K562 (cell line): ENCODE measurements around the gene GGT1.
"Not testable (repeated sequence)": the region's sequence is repeated elsewhere in the genome, so short reads cannot be mapped to it uniquely, and the experiment has no call there.

Source experiments
- CTCF ChIP-seq, 3 experiments: IDR thresholded peaks in 2 of 3; conservative IDR thresholded peaks in 1 of 3; 2 replicates each; pipeline ENCODE4 v1.5.1; 2011 to 2012; ENCODE audit warnings: low read length in 3 of 3, mild to moderate bottlenecking in 3 of 3, control low read depth in 2 of 3, improper control_type of control experiment in 1 of 3, inconsistent platforms in 1 of 3, low read depth in 1 of 3, mixed read lengths in 1 of 3, moderate library complexity in 1 of 3; ENCODE audit not compliant: insufficient read depth in 2 of 3
- EP300 ChIP-seq: IDR thresholded peaks from 2 replicates; pipeline ENCODE4 v1.6.1; 2012; ENCODE audit warnings: low read length, improper control_type of control experiment
- JUND ChIP-seq, 2 experiments: IDR thresholded peaks; 2 replicates in 1 of 2; 3 replicates in 1 of 2; pipeline ENCODE4 v1.6.1; 2011; ENCODE audit warnings: borderline replicate concordance in 2 of 2, low read depth in 2 of 2, low read length in 2 of 2, improper control_type of control experiment in 1 of 2, missing biosample characterization in 1 of 2, missing genetic modification characterization in 1 of 2, missing genetic modification reagents in 1 of 2
- KLF13 ChIP-seq: fragments of 450-650 bp; IDR thresholded peaks from 2 replicates; pipeline ENCODE4 v1.6.1; 2016; ENCODE audit warnings: missing genetic modification characterization, low read depth, mild to moderate bottlenecking, missing compliant biosample characterization, moderate library complexity, borderline replicate concordance
- POU5F1 ChIP-seq: fragments of 150-350 bp; IDR thresholded peaks from 2 replicates; pipeline ENCODE4 v1.6.1; 2014; ENCODE audit warnings: borderline replicate concordance, low read length, low read depth, mild to moderate bottlenecking; ENCODE audit not compliant: partially characterized antibody
- RAD21 ChIP-seq, 2 experiments: fragments of 250-450 bp in 1 of 2; fragments of 450-650 bp in 1 of 2; sonication (Bioruptor Pico) in 1 of 2; formaldehyde crosslinking in 1 of 2; IDR thresholded peaks in 1 of 2; conservative IDR thresholded peaks in 1 of 2; 2 replicates each; pipeline versions ENCODE4 v1.4.0 to v1.8.0; 2020 to 2022; ENCODE audit warnings: mild to moderate bottlenecking in 2 of 2, moderate library complexity in 1 of 2
- SMAD1 ChIP-seq: fragments of 150-350 bp; IDR thresholded peaks from 2 replicates; pipeline ENCODE4 v1.6.1; 2014; ENCODE audit warnings: low read length, low read depth; ENCODE audit not compliant: partially characterized antibody
- SPI1 ChIP-seq: IDR thresholded peaks from 2 replicates; pipeline ENCODE4 v1.6.1; 2011; ENCODE audit warnings: low read depth, low read length, control low read depth, borderline replicate concordance
- TAF1 ChIP-seq: IDR thresholded peaks from 2 replicates; pipeline ENCODE4 v1.6.1; 2011; ENCODE audit warnings: mild to moderate bottlenecking, low read length, moderate library complexity; ENCODE audit not compliant: insufficient read depth, control insufficient read depth, severe bottlenecking; ENCODE audit errors: extremely low read depth
- ZBTB8A ChIP-seq: fragments of 450-650 bp; IDR thresholded peaks from 2 replicates; pipeline ENCODE4 v1.6.1; 2018; ENCODE audit warnings: mild to moderate bottlenecking, moderate library complexity; ENCODE audit not compliant: partially characterized antibody
- ZEB2 ChIP-seq: fragments of 450-650 bp; IDR thresholded peaks from 2 replicates; pipeline ENCODE4 v1.6.1; 2016
- ZNF274 ChIP-seq: IDR thresholded peaks from 2 replicates; pipeline ENCODE4 v1.6.1; 2011; ENCODE audit warnings: low read depth, mild to moderate bottlenecking, low read length, moderate library complexity, borderline replicate concordance
- ZNF445 ChIP-seq: fragments of 250-450 bp; sonication (Bioruptor Pico); IDR thresholded peaks from 2 replicates; pipeline ENCODE4 v1.4.0; 2020; ENCODE audit warnings: low read depth, mild to moderate bottlenecking, moderate library complexity
- TF ChIP-seq, protein P1 (sequence below): fragments of 450-650 bp; formaldehyde crosslinking; IDR thresholded peaks from 2 replicates; pipeline ENCODE4 v1.4.0; 2020; ENCODE audit warnings: mild to moderate bottlenecking, mixed read lengths

DNA sequence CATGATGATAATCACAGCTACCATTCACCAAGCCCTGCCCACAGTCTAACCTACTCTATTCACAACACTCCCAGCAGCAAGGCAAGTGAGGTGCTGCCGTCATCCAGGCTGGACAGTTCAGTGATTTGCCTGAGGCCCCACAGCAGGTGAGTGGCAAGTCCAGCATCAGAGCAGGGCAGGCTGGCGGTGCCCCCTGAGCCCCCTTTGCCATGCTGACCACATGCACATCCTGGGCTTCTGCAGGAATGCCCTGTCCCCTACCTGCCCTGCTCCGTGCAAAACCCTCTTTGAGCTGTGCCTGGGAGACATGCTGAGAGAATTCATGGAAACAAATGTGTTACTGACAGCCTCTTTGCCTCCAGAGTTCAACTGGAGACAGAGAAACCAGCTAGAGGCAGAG is 6.9 kb downstream of the GGT1 start:
- TF ChIP-seq RAD21 (CRISPR knock-in tag; conservative IDR thresholded peaks at IDR 0.05 in 1 of 2, IDR thresholded peaks at IDR 0.05 in 1 of 2); ZNF445 (CRISPR knock-in tag); CTCF (IDR thresholded peaks at IDR 0.05 in 2 of 3, conservative IDR thresholded peaks at IDR 0.05 in 1 of 3; ENCODE audit: insufficient read depth in 2 of 3, low read depth in 1 of 3, low read length in 3 of 3); SMAD1; SPI1; POU5F1; ZBTB8A; KLF13 (tag); JUND (IDR thresholded peaks at IDR 0.05; ENCODE audit: borderline replicate concordance, low read depth, low read length); JUND (tag; IDR thresholded peaks at IDR 0.05; ENCODE audit: borderline replicate concordance, low read depth, low read length); TAF1; ZEB2; ZNF274; EP300: not testable (repeated sequence)
- TF ChIP-seq, protein P1, sequence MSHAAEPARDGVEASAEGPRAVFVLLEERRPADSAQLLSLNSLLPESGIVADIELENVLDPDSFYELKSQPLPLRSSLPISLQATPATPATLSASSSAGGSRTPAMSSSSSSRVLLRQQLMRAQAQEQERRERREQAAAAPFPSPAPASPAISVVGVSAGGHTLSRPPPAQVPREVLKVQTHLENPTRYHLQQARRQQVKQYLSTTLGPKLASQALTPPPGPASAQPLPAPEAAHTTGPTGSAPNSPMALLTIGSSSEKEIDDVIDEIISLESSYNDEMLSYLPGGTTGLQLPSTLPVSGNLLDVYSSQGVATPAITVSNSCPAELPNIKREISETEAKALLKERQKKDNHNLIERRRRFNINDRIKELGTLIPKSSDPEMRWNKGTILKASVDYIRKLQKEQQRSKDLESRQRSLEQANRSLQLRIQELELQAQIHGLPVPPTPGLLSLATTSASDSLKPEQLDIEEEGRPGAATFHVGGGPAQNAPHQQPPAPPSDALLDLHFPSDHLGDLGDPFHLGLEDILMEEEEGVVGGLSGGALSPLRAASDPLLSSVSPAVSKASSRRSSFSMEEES (CRISPR knock-in tag), result not testable (repeated sequence)
